Activated gamma-delta T cell (primary cell): ENCODE results near the gene TASOR2.

ENCODE experiments used
- DNase-seq: peaks from one replicate; lab custom pipeline; 2025; lab: John Stamatoyannopoulos, UW

The TASOR2 gene

DNA sequence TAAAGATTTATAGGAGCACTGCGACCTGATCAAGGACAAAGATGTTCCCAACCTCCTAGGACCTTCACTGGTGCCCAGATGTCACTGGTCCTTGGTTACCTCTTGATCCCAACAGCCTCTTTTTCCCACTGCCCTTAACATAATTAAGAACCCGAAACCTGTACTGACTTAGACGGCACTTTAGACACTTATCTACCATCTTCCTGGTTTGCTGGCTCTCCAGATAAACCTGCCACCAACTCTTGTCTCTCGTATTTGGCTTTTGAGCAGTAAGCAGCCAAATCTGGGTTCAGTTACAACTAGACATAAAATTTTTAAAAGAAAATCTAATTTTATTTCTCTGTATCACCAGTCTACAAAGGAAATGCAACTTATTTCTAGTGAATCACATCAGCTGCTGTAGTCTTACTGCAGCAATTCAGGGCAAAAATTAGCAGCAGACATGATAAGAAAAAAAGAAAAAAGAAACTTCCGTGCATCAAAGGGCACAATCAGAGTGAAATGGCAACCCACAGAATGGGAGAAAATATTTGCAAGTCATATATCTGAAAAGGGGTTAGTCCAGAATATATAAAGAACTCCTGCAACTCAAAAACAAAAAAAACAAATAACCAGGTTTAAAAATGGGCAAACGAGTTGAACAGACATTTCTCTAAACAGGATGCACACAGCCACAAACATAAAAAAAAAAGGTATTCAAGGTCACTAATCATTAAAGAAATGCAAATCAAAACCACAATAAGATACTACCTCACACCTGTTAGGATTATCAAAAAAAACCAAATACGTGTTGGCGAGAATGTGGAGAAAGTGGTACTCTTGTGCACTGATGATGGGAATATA lies 27.7 kb upstream of the TASOR2 start:
- no peak for DNase-seq

GRCh38 chr10:5658871-5659618 lies 25.6 kb upstream of the TASOR2 start:
- no peak for DNase-seq

DNA sequence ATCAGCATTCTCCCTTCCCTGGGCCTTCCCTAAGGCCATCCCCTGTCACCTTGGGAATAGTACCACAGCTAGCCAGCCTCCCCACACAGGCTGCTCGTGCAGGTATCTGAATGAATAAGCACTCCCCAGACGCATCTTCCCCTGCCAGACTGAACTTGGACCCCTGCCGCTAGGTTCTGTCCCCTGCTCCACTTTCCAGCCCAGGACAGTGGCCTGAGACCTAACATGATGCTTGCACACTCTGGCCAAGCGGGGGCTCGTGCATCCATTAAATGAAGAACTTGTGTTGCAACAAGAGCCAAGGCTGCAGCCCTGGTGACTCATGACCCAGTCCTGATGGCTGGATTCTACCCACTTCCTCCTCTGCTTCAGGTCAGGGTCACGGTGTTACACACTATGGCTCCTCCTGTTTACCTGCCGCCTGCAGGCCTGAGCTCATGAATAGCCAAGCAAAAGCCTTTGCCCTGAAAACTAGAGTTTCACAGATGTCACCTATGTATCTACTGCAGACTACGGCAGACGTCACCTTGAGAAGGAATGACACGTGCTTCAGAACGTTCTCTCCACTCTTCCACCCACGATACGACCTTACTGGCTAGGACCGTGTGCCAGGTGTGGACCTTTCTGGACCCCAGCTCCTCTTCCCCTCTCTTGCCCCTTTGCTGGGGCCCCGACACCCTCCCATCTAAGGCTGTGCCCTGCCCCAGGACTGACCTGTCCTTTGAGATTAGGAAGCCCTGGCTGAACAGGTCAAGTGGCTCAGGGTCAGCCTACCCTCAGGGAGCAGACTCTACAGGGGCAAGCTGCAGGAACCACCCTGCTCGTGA lies 24.7 kb upstream of the TASOR2 start:
- no peak for DNase-seq

DNA sequence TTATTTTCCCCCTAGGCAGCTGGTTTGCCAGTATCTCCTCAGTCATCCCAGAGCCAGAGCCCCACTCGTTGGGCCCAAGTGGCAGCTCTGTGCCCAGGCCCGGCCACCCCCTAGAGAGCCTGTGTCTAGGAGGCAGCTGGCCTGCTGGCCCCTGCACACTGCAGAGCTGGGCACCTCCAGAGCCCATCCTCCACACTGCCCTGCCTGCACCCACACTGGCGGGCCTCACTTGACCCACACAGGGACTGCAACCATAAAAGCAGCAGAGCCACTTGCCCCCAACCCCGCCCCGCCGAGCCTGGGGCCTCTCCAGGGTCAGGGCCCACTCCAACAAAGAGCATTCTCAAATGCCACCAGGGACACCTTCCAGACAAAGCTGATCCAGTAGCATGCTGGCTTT lies 23.6 kb upstream of the TASOR2 start:
- no peak for DNase-seq

DNA sequence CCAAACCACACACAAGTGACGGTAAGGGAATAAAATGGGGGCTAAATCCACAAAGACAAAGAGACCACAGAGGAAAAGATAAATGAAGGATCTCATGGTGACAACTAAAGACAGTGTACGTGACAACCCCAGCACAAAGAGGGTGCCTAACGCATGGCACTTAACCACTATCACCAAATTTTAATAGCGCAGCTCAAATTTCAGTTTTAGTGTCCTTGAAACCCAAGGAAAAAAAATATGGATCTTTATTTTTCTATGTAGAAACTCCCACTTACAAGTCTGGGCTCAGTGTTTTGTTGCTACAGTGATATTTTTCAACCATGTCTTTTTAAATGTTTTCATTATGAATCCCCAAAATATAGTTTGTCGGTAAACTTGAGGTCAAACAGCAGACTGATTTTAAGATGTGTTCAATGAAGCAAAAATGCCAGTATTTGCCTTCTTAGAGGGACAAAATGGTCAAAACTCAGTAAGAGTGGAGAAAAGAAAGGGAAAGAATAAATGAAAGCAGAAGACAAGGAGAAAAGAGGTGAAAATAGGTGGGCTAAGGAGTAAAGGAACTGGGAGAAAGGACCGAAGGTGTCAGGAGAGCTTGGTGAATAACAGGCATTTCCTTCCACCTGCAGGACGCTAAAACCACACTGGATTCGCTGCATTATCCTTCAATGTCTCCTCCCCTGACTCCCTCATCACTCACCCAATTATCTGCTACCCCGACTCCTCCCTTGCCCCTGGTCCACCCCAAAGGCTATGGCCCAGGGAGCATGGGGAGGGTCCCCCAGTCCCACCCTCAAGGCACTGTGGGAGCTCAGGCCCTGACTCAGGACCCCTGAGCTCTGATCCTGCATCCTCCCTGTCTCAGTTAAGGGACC lies 21.7 kb upstream of the TASOR2 start:
- no peak for DNase-seq

DNA sequence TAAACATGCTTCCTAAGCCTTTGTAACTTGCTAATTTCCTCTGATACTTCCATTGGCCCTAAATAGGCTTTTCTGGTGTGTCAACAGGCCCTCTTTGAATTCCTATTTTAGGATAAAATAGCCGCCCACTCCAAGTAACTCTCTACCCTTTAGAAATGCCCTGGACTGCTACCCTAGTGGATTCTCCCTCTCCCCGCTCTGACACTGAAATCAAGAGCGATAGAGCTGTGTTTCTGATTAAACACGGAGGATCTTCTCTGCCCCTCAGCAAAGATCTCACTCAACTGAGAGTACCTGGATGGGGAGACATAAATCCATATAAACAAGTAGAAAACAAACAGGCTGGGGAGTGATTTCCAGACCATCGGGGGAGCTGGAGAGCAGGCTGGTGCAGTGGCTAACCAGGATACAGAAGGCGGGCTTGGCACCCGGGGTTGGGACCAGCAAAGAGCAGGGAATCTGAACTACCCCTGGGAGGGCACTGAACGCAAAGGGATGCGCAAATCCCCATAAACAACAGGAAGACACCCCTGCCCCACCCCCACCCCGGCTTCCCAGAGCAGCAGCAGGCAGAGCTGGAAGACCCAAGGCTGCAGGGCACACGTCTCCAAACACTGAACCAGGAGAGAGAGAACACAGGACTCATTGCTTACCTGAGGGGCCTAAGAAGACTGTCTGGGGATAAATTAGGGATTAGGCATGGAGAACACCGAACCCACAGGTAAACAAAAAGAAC lies 20.8 kb upstream of the TASOR2 start:
- no peak for DNase-seq

GRCh38 chr10:5665373-5666007 lies 19.1 kb upstream of the TASOR2 start:
- no peak for DNase-seq

DNA sequence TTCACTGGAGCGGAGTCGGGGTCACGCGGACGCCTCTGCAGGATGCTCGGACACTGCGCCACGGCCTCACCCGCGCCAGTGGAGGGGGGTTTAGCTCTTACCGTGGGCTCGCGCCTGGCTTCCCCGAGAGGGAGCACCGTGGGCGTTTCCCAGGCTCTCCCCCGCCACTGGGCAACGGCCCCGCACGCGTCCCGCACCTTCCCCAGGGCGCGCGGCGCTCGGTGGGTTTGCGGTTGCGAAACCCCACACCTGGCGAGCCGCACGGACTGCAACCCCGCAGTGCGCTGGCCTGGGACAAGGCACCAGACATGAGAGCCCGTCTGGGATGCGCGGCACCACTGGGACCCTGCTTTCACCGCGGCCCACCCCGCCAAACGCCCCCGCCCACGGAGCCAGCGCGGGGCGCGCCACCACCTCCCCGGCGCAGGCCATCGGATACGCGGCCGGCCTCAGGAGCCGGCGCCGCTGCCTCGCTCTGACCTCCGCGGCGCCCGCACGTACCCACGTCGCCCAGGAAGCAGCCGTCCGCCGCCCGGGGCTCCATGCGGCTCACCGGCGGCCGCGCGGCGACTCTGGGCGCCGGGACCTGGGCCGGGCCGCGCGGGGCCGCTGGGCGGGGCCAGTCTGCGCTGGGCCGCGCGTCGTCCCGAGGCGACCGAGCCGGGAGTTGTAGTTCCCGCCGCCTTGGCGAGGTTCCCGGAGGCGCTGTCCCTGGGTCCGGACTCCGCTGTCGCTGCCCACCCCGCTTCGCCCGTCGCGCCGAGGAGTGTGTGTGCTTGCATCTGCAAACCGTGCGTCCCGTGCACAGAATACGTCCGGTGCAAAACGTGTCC lies 18.4 kb upstream of the TASOR2 start, which contains the start of gene ASB13:
ASB13 (minus strand) TSS at position 588 of the 833 bp plus-strand sequence; CDS start at position 544, 44 bp downstream.
- peak; percentile 18 for DNase-seq

GRCh38 chr10:5666841-5667630 lies 17.6 kb upstream of the TASOR2 start:
- DNase-seq: no peak

GRCh38 chr10:5668429-5668828 lies 16.2 kb upstream of the TASOR2 start:
- DNase-seq: no peak

GRCh38 chr10:5669604-5670003 lies 15.0 kb upstream of the TASOR2 start:
- DNase-seq: no peak

GRCh38 chr10:5670662-5671375 lies 13.8 kb upstream of the TASOR2 start:
- DNase-seq: no peak

- DNase-seq: no peak
These were observed 6.1 kb upstream of the TASOR2 start for GRCh38 chr10:5678397-5679036.

GRCh38 chr10:5679037-5679435 lies 5.6 kb upstream of the TASOR2 start:
- DNase-seq: no peak

- no peak for DNase-seq
These were observed 5.0 kb upstream of the TASOR2 start for GRCh38 chr10:5679606-5680005.

DNA sequence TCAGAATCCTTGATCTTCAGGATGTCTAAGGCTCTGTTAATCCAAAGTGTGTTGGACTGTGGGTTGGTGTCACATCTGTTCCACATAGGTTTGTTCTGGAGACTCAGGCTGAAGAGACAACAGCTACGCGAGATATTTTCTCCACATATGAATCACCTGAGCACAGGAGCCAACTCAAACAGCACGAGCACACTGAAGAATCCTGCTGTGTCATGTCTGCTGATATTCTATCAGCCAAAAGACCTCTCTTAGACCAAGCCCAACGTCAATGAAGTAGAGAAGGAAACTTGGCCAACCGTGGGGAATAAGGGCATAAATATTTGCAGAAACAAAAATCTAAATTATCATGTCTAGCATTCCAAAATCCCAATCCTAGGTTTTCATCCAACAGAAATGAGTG lies 2.7 kb upstream of the TASOR2 start:
- DNase-seq: no peak

DNA sequence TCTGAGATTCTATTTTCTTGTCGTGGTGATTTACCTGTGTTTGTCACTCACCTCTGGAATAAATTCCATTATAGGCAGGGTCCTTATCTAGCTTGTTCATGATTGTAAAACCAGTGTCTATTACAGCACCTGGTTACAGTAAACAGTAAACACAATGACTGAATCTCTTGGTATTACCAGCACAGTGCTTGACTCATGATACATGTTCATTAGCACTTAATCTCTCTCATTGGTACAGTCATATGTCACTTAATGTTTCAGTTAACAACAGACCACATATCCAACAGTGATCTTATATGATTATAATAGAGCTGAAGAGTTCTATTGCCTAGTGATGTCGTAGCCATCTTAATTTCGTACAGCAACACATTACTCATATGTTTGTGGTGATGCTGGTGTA lies 1.6 kb upstream of the TASOR2 start:
- DNase-seq: no peak
